ENCODE results near the gene USP24. TPM values are rescaled to one million over a fixed set of nuclear protein-coding genes. Genes with fewer than 3 reads are reported as not detected.

Gene USP24
- total and polyA plus RNA-seq, 10 of the 15 experiments (the other 5 are each of a cell fraction or from before 2014, with no cell fraction given), result 4.6 to 36.5 (median 25.3) TPM

DNA sequence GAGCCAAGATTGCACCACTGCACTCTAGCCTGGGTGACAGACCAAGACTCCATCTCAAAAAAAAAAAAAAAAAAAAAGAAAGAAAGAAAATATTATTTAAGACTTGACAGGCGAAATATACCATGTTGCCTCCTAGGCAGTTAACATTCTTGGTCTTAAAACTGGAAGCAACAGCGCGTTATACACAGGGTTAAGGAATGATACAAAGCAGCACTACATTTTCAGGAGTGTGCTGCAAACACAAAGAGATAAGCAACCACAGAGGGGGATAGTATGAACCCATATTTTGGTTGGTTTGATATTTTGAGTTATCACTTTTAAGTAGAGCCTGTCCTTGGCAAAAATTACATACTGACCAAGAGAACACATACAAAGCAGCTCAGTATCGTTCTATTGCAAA lies 25.1 kb downstream of the USP24 start:
- FAIRE-seq (no peak), DNase-seq (ENCODE audit: low read depth, low spot score) (no peak), ATAC-seq (no peak)
- ChIA-PET CTCF (interaction anchor here (0.7 to 1.2 kb wide), 3 partner anchors 22 to 87 kb away, joined by 3 to 4 read pairs (median 3); no protein-coding TSS in a partner anchor), SMC1A (ENCODE audit: uncharacterized antibody, unreplicated experiment) (interaction anchor here (0.7 to 2.2 kb wide), 7 partner anchors 13 to 87 kb away, joined by 3 to 5 read pairs (median 4); no protein-coding TSS in a partner anchor), RAD21 (ENCODE audit: unreplicated experiment) (no interaction called here), POLR2A (no interaction called here)
- Histone ChIP-seq H3K4me3 (no peak overlapping the region), H3K27ac (ENCODE audit: control insufficient read depth, insufficient read depth) (no peak overlapping the region), H3K4me2 (ENCODE audit: control insufficient read depth, insufficient read depth) (no peak overlapping the region), H3K79me2 (ENCODE audit: control insufficient read depth, insufficient read depth, low read length) (peaks cover 29% of the 10 kb centered on the region), H3K27me3 (replicated peaks in 1 of 2; ENCODE audit: control insufficient read depth in 2 of 2, insufficient read depth in 2 of 2, low read length in 1 of 2) (no peaks in the 10 kb centered on the region), H3K36me3 (ENCODE audit: control insufficient read depth in 2 of 2, insufficient read depth in 2 of 2, low read length in 1 of 2) (peaks cover 0 to 3% of the 10 kb centered on the region in 2 experiments; a peak in 3 of 4 replicates), H2AFZ (ENCODE audit: control insufficient read depth, low read depth, low read length) (no peak overlapping the region), H3K9ac (ENCODE audit: control insufficient read depth, insufficient read depth, low read length) (no peak overlapping the region), H3K9me3 (replicated peaks; ENCODE audit: control insufficient read depth, insufficient read depth, low read length) (peaks cover 1% of the 10 kb centered on the region), H4K20me1 (ENCODE audit: control insufficient read depth, insufficient read depth) (no peaks in the 10 kb centered on the region), H3K4me1 (ENCODE audit: control insufficient read depth, insufficient read depth, low read length) (peaks cover 1% of the 10 kb centered on the region; the same call in 1 of the 2 replicates)
- TF ChIP-seq NRF1 (conservative IDR thresholded peaks at IDR 0.05; ENCODE audit: low read depth, low read length), result no peak
- no peak for TF ChIP-seq PML (IDR thresholded peaks at IDR 0.05; ENCODE audit: low read length)
- no peak for TF ChIP-seq ELK1 (IDR thresholded peaks at IDR 0.05; ENCODE audit: low read depth, low read length)
- no peak for TF ChIP-seq TCF7 (IDR thresholded peaks at IDR 0.05; ENCODE audit: borderline replicate concordance)
- TF ChIP-seq, protein P1, sequence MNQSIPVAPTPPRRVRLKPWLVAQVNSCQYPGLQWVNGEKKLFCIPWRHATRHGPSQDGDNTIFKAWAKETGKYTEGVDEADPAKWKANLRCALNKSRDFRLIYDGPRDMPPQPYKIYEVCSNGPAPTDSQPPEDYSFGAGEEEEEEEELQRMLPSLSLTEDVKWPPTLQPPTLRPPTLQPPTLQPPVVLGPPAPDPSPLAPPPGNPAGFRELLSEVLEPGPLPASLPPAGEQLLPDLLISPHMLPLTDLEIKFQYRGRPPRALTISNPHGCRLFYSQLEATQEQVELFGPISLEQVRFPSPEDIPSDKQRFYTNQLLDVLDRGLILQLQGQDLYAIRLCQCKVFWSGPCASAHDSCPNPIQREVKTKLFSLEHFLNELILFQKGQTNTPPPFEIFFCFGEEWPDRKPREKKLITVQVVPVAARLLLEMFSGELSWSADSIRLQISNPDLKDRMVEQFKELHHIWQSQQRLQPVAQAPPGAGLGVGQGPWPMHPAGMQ (IDR thresholded peaks at IDR 0.05; ENCODE audit: borderline replicate concordance), result no peak
- TF ChIP-seq BCL3 (IDR thresholded peaks at IDR 0.05; ENCODE audit: borderline replicate concordance, insufficient read depth, low read depth, low read length, poor library complexity, severe bottlenecking), result no peak
- TF ChIP-seq MTA3 (IDR thresholded peaks at IDR 0.05; ENCODE audit: borderline replicate concordance, low read length), result no peak
- TF ChIP-seq, protein P2, sequence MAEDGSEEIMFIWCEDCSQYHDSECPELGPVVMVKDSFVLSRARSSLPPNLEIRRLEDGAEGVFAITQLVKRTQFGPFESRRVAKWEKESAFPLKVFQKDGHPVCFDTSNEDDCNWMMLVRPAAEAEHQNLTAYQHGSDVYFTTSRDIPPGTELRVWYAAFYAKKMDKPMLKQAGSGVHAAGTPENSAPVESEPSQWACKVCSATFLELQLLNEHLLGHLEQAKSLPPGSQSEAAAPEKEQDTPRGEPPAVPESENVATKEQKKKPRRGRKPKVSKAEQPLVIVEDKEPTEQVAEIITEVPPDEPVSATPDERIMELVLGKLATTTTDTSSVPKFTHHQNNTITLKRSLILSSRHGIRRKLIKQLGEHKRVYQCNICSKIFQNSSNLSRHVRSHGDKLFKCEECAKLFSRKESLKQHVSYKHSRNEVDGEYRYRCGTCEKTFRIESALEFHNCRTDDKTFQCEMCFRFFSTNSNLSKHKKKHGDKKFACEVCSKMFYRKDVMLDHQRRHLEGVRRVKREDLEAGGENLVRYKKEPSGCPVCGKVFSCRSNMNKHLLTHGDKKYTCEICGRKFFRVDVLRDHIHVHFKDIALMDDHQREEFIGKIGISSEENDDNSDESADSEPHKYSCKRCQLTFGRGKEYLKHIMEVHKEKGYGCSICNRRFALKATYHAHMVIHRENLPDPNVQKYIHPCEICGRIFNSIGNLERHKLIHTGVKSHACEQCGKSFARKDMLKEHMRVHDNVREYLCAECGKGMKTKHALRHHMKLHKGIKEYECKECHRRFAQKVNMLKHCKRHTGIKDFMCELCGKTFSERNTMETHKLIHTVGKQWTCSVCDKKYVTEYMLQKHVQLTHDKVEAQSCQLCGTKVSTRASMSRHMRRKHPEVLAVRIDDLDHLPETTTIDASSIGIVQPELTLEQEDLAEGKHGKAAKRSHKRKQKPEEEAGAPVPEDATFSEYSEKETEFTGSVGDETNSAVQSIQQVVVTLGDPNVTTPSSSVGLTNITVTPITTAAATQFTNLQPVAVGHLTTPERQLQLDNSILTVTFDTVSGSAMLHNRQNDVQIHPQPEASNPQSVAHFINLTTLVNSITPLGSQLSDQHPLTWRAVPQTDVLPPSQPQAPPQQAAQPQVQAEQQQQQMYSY (CRISPR knock-in tag; IDR thresholded peaks at IDR 0.05), result no peak
- TF ChIP-seq BCL11A (IDR thresholded peaks at IDR 0.05; ENCODE audit: low read depth, low read length), result no peak
- WGBS (ENCODE audit: insufficient coverage, insufficient replicate concordance, low lambda C conversion rate, missing lambda C conversion rate), result 99% methylated on average over 4 of the region's 4 CpGs
- BruUV-seq (replicated peaks), result no TSS peak
- intact Hi-C loops (cut with micrococcal nuclease; ENCODE audit: unreplicated experiment), result no loop called here
- in situ Hi-C loops (cut with MboI), result no loop called here

All from GM12878 (cell line).